Measurements from ENCODE around the gene ACTL6B.

Gene ACTL6B

GRCh38 chr7:100679129-100679926, 23.1 kb upstream of the ACTL6B start:
- H3K9ac ChIP-seq (ENCODE audit: low read length): no peak overlapping the region
- H3K4me3 ChIP-seq (ENCODE audit: low read depth, low read length, poor library complexity, severe bottlenecking): no peak overlapping the region
- peaks cover 78% of the 10 kb centered on the region for H3K36me3 ChIP-seq (ENCODE audit: insufficient read depth, low read length)
- H3K79me2 ChIP-seq (ENCODE audit: insufficient read depth, low read length): peaks cover 4% of the 10 kb centered on the region
- H4K20me1 ChIP-seq (ENCODE audit: insufficient read depth, low read length): no peaks in the 10 kb centered on the region
- no peak overlapping the region for H3K27ac ChIP-seq (ENCODE audit: low read depth, low read length, poor library complexity, severe bottlenecking)
- no peak overlapping the region for H2AFZ ChIP-seq (ENCODE audit: low read length)
- no peaks in the 10 kb centered on the region for H3K27me3 ChIP-seq (ENCODE audit: insufficient read depth, low read length)
- H3F3A ChIP-seq (ENCODE audit: insufficient read depth, low read length): no peaks in the 10 kb centered on the region
- H3K4me2 ChIP-seq (ENCODE audit: low read length): no peak overlapping the region
- no peaks in the 10 kb centered on the region for H3K9me3 ChIP-seq (ENCODE audit: low read length)
- no peaks in the 10 kb centered on the region for H3K9me2 ChIP-seq (ENCODE audit: low read depth, low read length)
- peaks cover 6% of the 10 kb centered on the region for H3K4me1 ChIP-seq (ENCODE audit: insufficient read depth, low read length, severe bottlenecking)
- TF ChIP-seq EZH2 (IDR thresholded peaks at IDR 0.05; ENCODE audit: borderline replicate concordance, low read length): no peak
- TF ChIP-seq, protein P1, sequence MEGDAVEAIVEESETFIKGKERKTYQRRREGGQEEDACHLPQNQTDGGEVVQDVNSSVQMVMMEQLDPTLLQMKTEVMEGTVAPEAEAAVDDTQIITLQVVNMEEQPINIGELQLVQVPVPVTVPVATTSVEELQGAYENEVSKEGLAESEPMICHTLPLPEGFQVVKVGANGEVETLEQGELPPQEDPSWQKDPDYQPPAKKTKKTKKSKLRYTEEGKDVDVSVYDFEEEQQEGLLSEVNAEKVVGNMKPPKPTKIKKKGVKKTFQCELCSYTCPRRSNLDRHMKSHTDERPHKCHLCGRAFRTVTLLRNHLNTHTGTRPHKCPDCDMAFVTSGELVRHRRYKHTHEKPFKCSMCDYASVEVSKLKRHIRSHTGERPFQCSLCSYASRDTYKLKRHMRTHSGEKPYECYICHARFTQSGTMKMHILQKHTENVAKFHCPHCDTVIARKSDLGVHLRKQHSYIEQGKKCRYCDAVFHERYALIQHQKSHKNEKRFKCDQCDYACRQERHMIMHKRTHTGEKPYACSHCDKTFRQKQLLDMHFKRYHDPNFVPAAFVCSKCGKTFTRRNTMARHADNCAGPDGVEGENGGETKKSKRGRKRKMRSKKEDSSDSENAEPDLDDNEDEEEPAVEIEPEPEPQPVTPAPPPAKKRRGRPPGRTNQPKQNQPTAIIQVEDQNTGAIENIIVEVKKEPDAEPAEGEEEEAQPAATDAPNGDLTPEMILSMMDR (IDR thresholded peaks at IDR 0.05; ENCODE audit: low read length): no peak

DNA sequence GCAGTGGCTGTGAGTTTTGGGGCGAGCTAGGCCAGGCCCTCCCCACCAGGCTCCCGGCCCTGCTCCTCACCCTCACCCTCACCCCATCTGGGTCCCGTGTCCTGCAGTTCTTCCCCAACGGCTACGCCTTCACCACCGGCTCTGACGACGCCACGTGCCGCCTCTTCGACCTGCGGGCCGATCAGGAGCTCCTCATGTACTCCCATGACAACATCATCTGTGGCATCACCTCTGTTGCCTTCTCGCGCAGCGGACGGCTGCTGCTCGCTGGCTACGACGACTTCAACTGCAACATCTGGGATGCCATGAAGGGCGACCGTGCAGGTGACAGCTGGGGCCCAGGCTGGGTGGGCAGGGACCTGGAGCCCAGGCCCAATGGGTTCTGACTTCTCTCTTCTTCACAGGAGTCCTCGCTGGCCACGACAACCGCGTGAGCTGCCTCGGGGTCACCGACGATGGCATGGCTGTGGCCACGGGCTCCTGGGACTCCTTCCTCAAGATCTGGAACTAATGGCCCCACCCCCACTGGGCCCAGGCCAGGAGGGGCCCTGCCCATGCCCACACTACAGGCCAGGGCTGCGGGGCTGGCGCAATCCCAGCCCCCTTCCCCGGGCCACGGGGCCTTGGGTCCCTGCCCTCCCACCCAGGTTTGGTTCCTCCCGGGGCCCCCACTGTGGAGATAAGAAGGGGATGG, 22.2 kb upstream of the ACTL6B start:
- TF ChIP-seq, protein P1 (IDR thresholded peaks at IDR 0.05; ENCODE audit: low read length): no peak
- TF ChIP-seq EZH2 (IDR thresholded peaks at IDR 0.05; ENCODE audit: borderline replicate concordance, low read length): no peak
- peaks cover 70% of the 10 kb centered on the region for H3K36me3 ChIP-seq (ENCODE audit: insufficient read depth, low read length)
- H4K20me1 ChIP-seq (ENCODE audit: insufficient read depth, low read length): no peaks in the 10 kb centered on the region
- H3K9ac ChIP-seq (ENCODE audit: low read length): no peak overlapping the region
- H3K27ac ChIP-seq (ENCODE audit: low read depth, low read length, poor library complexity, severe bottlenecking): no peak overlapping the region
- H3K9me2 ChIP-seq (ENCODE audit: low read depth, low read length): no peaks in the 10 kb centered on the region
- no peaks in the 10 kb centered on the region for H3K9me3 ChIP-seq (ENCODE audit: low read length)
- no peaks in the 10 kb centered on the region for H3K27me3 ChIP-seq (ENCODE audit: insufficient read depth, low read length)
- no peak overlapping the region for H3K4me2 ChIP-seq (ENCODE audit: low read length)
- H3K4me1 ChIP-seq (ENCODE audit: insufficient read depth, low read length, severe bottlenecking): peaks cover 6% of the 10 kb centered on the region
- no peaks in the 10 kb centered on the region for H3F3A ChIP-seq (ENCODE audit: insufficient read depth, low read length)
- no peak overlapping the region for H3K4me3 ChIP-seq (ENCODE audit: low read depth, low read length, poor library complexity, severe bottlenecking)
- H2AFZ ChIP-seq (ENCODE audit: low read length): no peak overlapping the region
- H3K79me2 ChIP-seq (ENCODE audit: insufficient read depth, low read length): peaks cover 6% of the 10 kb centered on the region

DNA sequence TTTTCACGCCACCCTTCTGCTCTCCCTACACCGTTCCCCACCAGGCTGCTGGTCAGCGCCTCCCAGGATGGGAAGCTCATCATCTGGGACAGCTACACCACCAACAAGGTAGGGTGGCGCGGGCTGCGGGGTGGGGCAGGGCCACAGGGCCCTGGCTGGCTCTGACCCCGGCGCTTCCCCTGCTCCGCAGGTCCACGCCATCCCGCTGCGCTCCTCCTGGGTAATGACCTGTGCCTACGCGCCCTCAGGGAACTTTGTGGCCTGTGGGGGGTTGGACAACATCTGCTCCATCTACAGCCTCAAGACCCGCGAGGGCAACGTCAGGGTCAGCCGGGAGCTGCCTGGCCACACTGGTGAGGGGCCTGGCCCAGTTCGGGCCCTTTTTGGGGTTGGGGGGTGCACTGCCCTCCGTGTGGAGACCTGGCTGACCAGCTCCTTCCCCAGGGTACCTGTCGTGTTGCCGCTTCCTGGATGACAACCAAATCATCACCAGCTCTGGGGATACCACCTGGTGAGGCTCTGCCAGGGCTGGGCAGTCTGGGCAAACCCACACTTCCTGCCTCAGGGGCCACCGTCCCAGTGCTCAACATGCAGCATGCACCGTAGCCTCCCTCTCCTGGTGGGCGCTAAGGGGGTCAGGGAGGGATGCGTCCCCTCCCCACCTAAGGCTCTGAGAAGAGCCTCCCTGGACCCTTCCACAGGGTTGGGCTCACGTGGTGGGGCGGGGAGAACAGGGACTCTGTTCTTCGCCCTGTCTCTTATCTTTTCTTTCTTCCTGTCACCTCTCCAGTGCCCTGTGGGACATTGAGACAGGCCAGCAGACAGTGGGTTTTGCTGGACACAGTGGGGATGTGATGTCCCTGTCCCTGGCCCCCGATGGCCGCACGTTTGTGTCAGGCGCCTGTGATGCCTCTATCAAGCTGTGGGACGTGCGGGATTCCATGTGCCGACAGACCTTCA, 21.3 kb upstream of the ACTL6B start:
- TF ChIP-seq, protein P1 (IDR thresholded peaks at IDR 0.05; ENCODE audit: low read length): no peak
- TF ChIP-seq EZH2 (IDR thresholded peaks at IDR 0.05; ENCODE audit: borderline replicate concordance, low read length): no peak
- Histone ChIP-seq H3K27ac (ENCODE audit: low read depth, low read length, poor library complexity, severe bottlenecking) (no peak overlapping the region), H4K20me1 (ENCODE audit: insufficient read depth, low read length) (no peaks in the 10 kb centered on the region), H3K36me3 (ENCODE audit: insufficient read depth, low read length) (peaks cover 61% of the 10 kb centered on the region), H3K9ac (ENCODE audit: low read length) (no peak overlapping the region), H3K27me3 (ENCODE audit: insufficient read depth, low read length) (no peaks in the 10 kb centered on the region), H3K9me3 (ENCODE audit: low read length) (no peaks in the 10 kb centered on the region), H3F3A (ENCODE audit: insufficient read depth, low read length) (no peaks in the 10 kb centered on the region), H3K4me1 (ENCODE audit: insufficient read depth, low read length, severe bottlenecking) (peaks cover 11% of the 10 kb centered on the region), H3K4me3 (ENCODE audit: low read depth, low read length, poor library complexity, severe bottlenecking) (no peak overlapping the region), H2AFZ (ENCODE audit: low read length) (no peak overlapping the region), H3K4me2 (ENCODE audit: low read length) (no peak overlapping the region), H3K9me2 (ENCODE audit: low read depth, low read length) (no peaks in the 10 kb centered on the region), H3K79me2 (ENCODE audit: insufficient read depth, low read length) (peaks cover 6% of the 10 kb centered on the region)
